MM.1S (cell line): ENCODE results near the gene HMHB1.

Experiments
- DNase-seq: peaks from one replicate; pipeline ENCODE4 v3.0.0-alpha.2; 2015
- H2AFZ ChIP-seq: fragments of 300-600 bp; sonication (generic); 2 replicates; pipeline ENCODE4 v1.6.0; 2016; ENCODE audit warnings: antibody characterized with exemption, low read length
- H3F3A ChIP-seq: fragments of 300-600 bp; sonication (generic); 2 replicates; pipeline ENCODE4 v1.6.1; 2016; ENCODE audit warnings: mild to moderate bottlenecking, antibody characterized with exemption, low read length, moderate library complexity, mixed read lengths; ENCODE audit not compliant: insufficient read depth
- H3K27ac ChIP-seq: fragments of 300-600 bp; sonication (generic); 2 replicates; pipeline ENCODE4 v1.5.1; 2016; ENCODE audit warnings: mild to moderate bottlenecking, low read length
- H3K27me3 ChIP-seq: fragments of 300-600 bp; sonication (generic); replicated peaks from 2 replicates; pipeline ENCODE4 v1.6.0; 2016; ENCODE audit warnings: low read length; ENCODE audit not compliant: insufficient read depth
- H3K36me3 ChIP-seq: fragments of 300-600 bp; sonication (generic); replicated peaks from 2 replicates; pipeline ENCODE4 v1.6.1; 2016; ENCODE audit warnings: mild to moderate bottlenecking, low read length, mixed read lengths; ENCODE audit not compliant: insufficient read depth
- H3K4me1 ChIP-seq: fragments of 300-600 bp; sonication (generic); 2 replicates; pipeline ENCODE4 v1.6.1; 2016; ENCODE audit warnings: low read length, mixed read lengths
- H3K4me2 ChIP-seq: fragments of 300-600 bp; sonication (generic); 2 replicates; pipeline ENCODE4 v1.6.0; 2016; ENCODE audit warnings: low read depth, low read length
- H3K4me3 ChIP-seq: fragments of 300-600 bp; sonication (generic); 2 replicates; pipeline ENCODE4 v1.5.1; 2016; ENCODE audit warnings: low read length, mixed read lengths
- H3K79me2 ChIP-seq: fragments of 300-600 bp; sonication (generic); 2 replicates; pipeline ENCODE4 v1.6.1; 2016; ENCODE audit warnings: mixed run types, low read length, mixed read lengths
- H3K9ac ChIP-seq: fragments of 300-600 bp; sonication (generic); 2 replicates; pipeline ENCODE4 v1.6.1; 2016; ENCODE audit warnings: low read length, mixed read lengths
- H3K9me2 ChIP-seq: fragments of 300-600 bp; sonication (generic); replicated peaks from 2 replicates; pipeline ENCODE4 v1.6.1; 2016; ENCODE audit warnings: mild to moderate bottlenecking, low read length, mixed read lengths; ENCODE audit not compliant: insufficient read depth
- H3K9me3 ChIP-seq: fragments of 300-600 bp; sonication (generic); replicated peaks from 2 replicates; pipeline ENCODE4 v1.6.1; 2016; ENCODE audit warnings: mild to moderate bottlenecking, low read length, mixed read lengths; ENCODE audit not compliant: insufficient read depth
- H4K20me1 ChIP-seq: fragments of 300-600 bp; sonication (generic); 2 replicates; pipeline ENCODE4 v1.6.1; 2016; ENCODE audit warnings: mild to moderate bottlenecking, low read length, moderate library complexity, mixed read lengths; ENCODE audit not compliant: insufficient read depth
- EZH2 ChIP-seq: fragments of 300-600 bp; sonication (generic); optimal IDR thresholded peaks from 2 replicates; pipeline ENCODE3; 2017; ENCODE audit warnings: low read depth, mild to moderate bottlenecking, antibody characterized with exemption, low read length, mixed read lengths
- EZH2phosphoT487 ChIP-seq: fragments of 300-600 bp; sonication (generic); IDR thresholded peaks from 2 replicates; pipeline ENCODE4 v1.6.1; 2018; ENCODE audit warnings: antibody characterized with exemption, low read length
- TF ChIP-seq, protein P1 (sequence below): fragments of 300-600 bp; sonication (generic); IDR thresholded peaks from 2 replicates; pipeline ENCODE4 v1.5.1; 2016; ENCODE audit warnings: antibody characterized with exemption, low read length, mixed read lengths

The HMHB1 gene

DNA sequence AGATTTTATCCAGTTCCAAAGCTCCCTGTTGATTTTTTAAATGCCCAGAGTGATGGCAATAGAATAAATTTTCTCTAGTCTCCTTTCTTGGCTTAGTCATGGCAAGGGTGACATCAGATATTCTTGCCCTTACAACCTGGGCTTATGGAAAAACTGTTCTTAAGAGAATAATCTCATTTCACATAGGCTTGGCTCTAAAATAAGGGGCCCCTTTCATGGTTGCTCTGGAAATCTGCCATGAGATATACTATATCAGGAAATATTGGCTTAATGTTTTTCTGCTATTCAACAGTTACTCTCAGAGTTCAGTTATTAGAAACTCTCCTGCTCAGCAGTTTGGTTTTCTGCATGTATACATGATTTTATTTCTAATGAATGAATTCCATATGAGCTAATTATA, 7.8 kb downstream of the HMHB1 start:
- no peaks in the 10 kb centered on the region for H3F3A ChIP-seq
- no peaks in the 10 kb centered on the region for H3K36me3 ChIP-seq
- no peak overlapping the region for H3K4me2 ChIP-seq
- H2AFZ ChIP-seq: no peak overlapping the region
- peaks cover 2% of the 10 kb centered on the region for H3K4me1 ChIP-seq
- H4K20me1 ChIP-seq: no peaks in the 10 kb centered on the region
- no peak for DNase-seq
- H3K9ac ChIP-seq: no peak overlapping the region
- no peaks in the 10 kb centered on the region for H3K79me2 ChIP-seq
- H3K9me2 ChIP-seq: no peaks in the 10 kb centered on the region
- no peak overlapping the region for H3K27ac ChIP-seq
- no peaks in the 10 kb centered on the region for H3K9me3 ChIP-seq
- no peak overlapping the region for H3K4me3 ChIP-seq
- TF ChIP-seq EZH2: no peak
- no peak for TF ChIP-seq EZH2phosphoT487
- TF ChIP-seq, protein P1, sequence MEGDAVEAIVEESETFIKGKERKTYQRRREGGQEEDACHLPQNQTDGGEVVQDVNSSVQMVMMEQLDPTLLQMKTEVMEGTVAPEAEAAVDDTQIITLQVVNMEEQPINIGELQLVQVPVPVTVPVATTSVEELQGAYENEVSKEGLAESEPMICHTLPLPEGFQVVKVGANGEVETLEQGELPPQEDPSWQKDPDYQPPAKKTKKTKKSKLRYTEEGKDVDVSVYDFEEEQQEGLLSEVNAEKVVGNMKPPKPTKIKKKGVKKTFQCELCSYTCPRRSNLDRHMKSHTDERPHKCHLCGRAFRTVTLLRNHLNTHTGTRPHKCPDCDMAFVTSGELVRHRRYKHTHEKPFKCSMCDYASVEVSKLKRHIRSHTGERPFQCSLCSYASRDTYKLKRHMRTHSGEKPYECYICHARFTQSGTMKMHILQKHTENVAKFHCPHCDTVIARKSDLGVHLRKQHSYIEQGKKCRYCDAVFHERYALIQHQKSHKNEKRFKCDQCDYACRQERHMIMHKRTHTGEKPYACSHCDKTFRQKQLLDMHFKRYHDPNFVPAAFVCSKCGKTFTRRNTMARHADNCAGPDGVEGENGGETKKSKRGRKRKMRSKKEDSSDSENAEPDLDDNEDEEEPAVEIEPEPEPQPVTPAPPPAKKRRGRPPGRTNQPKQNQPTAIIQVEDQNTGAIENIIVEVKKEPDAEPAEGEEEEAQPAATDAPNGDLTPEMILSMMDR: no peak
- no peaks in the 10 kb centered on the region for H3K27me3 ChIP-seq

DNA sequence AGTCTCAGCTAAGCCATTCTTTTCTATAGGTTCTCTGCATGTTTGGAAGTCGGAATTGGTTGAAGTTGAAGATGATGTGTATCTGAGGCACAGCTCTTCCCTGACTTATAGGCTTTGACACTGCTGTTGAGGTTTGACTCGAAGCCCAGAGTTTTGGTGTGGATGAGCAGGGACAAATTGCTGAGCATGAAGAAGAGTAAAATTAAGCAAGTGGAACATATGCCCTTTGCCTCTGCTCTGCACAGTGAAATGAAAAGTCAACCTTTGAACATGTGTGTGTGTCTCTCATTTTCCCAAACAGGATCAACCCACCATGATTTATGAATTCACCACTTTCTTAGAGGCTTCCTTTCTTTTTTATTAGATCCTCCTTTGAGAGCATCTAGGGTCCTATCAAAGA, 8.5 kb downstream of the HMHB1 start:
- Histone ChIP-seq H3K27ac (no peak overlapping the region), H3K36me3 (no peaks in the 10 kb centered on the region), H4K20me1 (no peaks in the 10 kb centered on the region), H2AFZ (no peak overlapping the region), H3F3A (no peaks in the 10 kb centered on the region), H3K79me2 (no peaks in the 10 kb centered on the region), H3K27me3 (no peaks in the 10 kb centered on the region), H3K9ac (no peak overlapping the region), H3K9me3 (no peaks in the 10 kb centered on the region), H3K4me3 (no peak overlapping the region), H3K9me2 (no peaks in the 10 kb centered on the region), H3K4me1 (peaks cover 9% of the 10 kb centered on the region), H3K4me2 (no peak overlapping the region)
- no peak for TF ChIP-seq EZH2
- TF ChIP-seq, protein P1: no peak
- TF ChIP-seq EZH2phosphoT487: no peak
- no peak for DNase-seq

DNA sequence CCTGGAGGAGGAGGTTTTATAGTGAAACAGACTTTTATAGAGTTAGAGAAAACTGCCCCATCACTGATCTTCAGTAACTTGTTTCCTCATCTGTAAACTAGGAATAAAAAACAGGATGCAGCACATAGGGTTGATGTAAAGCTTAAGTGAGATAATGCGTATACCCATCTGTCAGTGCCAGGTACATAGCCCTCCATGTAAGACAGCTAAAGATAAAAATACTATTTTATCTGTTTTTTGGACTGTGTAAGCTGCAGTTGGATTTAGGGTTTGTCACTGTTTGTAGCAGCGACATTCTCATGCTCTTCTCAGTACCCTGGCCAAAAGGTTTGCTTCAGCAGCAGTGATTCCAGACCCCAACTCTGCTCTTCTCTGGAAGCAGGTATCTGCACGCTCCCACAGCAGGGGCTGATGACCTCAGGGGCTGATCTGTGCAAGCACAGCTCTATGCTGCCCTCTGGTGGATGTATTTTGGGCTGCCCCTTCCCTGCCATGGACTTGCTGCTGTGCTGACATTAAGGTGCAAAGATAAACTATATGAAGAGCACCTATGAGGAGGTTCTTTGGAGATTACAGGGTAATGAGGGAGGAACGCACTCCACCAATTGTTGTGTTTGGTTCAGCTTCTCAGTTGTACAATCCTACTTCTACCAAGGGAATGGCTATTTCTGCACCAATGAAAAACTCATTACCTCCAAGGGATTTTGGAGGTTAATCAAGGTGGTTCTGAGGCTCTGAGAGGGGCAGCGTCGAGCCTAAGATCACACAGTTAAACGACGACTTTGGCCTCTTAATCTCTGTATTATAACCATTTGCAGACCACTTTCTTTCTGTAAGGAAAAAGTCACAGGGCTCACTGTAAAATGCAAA, 13.1 kb downstream of the HMHB1 start:
- H3K4me1 ChIP-seq: peaks cover 42% of the 10 kb centered on the region
- no peaks in the 10 kb centered on the region for H3K9me3 ChIP-seq
- H3K4me3 ChIP-seq: no peak overlapping the region
- H3K27me3 ChIP-seq: no peaks in the 10 kb centered on the region
- 0 out of 2 replicates have a peak overlapping the region, but pooled peaks have one; percentile 9 for H2AFZ ChIP-seq
- no peaks in the 10 kb centered on the region for H3K79me2 ChIP-seq
- no peak overlapping the region for H3K9ac ChIP-seq
- H3K36me3 ChIP-seq: no peaks in the 10 kb centered on the region
- H3F3A ChIP-seq: peaks cover 30% of the 10 kb centered on the region
- no peaks in the 10 kb centered on the region for H4K20me1 ChIP-seq
- peak overlapping the region; percentile 35; the same call in 1 of the 2 replicates for H3K4me2 ChIP-seq
- H3K9me2 ChIP-seq: no peaks in the 10 kb centered on the region
- TF ChIP-seq, protein P1: peak; percentile 97
- no peak for TF ChIP-seq EZH2phosphoT487
- TF ChIP-seq EZH2: no peak
- H3K27ac ChIP-seq: no peak overlapping the region
- DNase-seq: peak; percentile 84
